IPS-NIHi7 (cell line): ENCODE data around the gene CES5A.
"Not testable (repeated sequence)": the region's sequence is repeated elsewhere in the genome, so short reads cannot be mapped to it uniquely, and the experiment has no call there.

Experiments used
- DNase-seq: peaks from one replicate; pipeline ENCODE4 v3.0.0; 2012; ENCODE audit warnings: mixed read lengths; ENCODE audit errors: extremely low spot score

The CES5A gene

GRCh38 chr16:55875273-55875672, at the start of gene CES5A:
Gene CES5A (minus strand): TSS chr16:55875373. CDS start chr16:55875221, 152 bp downstream.
- no peak for DNase-seq

DNA sequence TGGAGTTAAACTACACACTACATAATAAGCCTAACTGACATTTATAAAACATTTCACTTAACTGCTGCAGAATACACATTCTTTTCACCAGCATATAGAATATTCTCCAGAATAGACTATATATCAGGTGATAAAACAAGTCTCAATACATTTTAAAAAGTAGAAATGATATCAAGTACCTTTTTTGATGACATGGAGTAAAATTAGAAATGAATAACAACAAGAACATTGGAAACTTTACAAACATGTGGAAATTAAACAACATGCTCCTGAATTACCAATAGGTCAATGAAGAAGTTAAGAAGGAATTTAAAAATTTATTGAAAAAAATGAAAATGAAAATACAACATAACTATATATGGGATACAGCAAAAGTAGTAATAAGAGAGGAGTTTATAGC, 47.5 kb upstream of the CES5A start:
- no peak for DNase-seq

DNA sequence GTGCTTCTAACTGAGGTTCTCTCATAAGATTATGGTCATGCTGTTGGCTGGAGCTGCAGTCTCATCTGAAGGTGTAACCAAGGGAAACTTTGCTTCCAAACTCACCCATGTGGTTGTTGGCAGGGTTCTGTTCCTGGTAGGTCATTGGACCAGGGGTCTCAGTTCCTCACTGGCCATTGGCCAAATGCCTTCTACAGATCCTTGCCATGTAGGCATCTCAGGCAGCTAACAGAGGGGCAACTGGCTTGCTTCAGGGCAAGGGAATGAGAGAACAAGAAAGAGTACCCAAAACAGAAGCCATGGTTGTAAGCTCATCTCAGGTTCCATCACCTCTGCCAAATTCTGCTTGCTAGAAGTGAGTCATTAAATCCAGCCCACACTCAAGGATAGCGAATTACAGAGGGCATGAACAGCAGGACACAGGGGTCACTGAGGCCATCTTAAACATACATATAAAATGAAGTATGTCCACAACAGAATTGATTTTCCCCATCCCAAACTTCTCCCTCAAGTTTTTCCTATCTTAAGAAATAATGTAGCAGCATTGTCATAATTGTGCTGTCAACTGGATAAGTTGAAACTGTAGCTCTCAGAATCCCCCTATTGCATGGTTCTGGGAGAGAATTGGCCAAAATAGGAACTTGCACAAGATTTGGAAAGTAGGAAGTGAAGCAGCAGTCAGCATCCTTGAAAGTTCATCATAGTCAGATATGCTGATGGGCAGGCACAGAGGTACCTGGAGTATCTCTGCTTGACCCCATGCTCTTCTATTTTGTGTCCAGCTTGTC, 42.4 kb upstream of the CES5A start:
- no peak for DNase-seq

- DNase-seq: no peak
Observed at GRCh38 chr16:55915096-55915827, 40.1 kb upstream of the CES5A start.

DNA sequence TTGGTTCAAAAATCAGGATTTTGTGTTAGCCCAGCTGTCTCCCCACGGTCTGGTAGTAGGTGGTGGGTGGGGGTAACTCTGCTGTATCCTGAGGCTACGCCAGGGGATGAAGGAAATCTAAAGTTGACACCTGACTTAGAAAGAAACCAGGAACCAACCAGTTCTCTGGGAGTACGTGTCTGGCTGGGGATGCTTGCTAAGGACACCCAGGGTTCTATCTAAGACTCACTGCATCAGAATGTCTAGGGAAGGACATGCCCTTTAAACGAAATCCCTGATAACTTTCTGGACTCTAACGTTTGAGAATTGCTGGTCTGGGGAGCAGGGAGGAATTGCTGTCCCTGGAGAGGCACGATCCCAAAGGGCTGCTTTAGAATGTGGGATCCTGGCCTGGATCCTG, 39.2 kb upstream of the CES5A start:
- DNase-seq: no peak

DNA sequence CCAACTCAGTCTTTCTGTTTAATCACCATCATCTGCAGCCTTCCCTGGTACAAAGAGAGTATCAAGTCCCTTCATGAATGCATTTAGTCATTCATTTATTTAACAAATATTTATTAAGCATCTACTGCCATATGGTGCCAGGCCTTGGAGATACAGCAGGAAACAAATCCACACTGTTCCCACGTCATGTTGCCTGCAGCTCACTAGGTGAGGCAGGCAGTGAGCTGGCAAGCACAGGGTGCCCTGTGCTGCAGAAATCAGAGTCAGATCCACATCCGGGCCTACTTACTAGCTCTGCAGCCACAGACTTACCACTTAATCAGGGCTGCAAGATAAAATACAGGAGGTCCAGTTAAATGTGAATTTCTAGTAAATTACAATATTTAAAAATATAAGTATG, 38.5 kb upstream of the CES5A start:
- no peak for DNase-seq

GRCh38 chr16:55913121-55913520, 37.9 kb upstream of the CES5A start:
- not testable (repeated sequence) for DNase-seq

- DNase-seq: no peak
Observed at GRCh38 chr16:55912022-55912421, 36.8 kb upstream of the CES5A start.

- DNase-seq: no peak
Observed at GRCh38 chr16:55911616-55912015, 36.4 kb upstream of the CES5A start.

DNA sequence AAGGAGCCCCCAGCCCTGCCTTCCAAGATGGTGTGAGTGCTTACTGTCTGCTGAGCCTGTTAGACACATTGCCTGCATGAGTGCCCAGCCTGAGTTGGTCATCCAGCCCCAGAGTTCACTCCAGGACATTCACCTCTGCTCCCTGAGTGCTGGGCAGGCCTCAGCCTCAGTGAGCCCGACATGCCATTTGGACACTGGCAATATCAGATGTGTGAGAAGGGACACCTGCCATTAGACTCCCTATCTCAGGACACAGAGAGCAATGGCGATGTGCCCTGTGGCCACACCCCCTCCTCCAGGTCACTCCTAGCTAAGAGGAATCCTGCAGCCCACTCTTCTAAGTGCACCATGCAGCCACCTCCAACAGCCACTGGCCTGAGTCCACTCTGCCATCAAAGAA, 34.7 kb upstream of the CES5A start:
- no peak for DNase-seq

DNA sequence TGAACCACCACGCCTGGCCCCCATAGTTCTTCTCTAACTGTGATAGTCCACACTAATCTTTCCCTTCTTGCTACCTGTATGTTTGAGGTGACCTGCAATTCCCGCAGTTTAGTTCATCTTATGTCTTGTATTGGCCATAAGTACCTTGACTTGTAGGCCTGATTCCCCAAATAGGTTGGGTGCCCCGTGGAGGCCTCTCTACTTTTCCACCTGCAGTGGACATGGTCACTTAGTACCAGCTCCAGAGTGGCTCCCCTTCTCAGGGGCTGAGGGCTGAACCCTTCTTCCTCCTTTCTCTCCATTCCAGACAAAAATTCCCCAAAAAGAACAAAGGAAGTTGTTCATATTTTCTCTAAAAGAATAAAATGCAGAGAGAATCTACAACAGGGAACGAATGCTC, 33.5 kb upstream of the CES5A start:
- no peak for DNase-seq

- DNase-seq: no peak
Observed at GRCh38 chr16:55907661-55908060, 32.5 kb upstream of the CES5A start.

DNA sequence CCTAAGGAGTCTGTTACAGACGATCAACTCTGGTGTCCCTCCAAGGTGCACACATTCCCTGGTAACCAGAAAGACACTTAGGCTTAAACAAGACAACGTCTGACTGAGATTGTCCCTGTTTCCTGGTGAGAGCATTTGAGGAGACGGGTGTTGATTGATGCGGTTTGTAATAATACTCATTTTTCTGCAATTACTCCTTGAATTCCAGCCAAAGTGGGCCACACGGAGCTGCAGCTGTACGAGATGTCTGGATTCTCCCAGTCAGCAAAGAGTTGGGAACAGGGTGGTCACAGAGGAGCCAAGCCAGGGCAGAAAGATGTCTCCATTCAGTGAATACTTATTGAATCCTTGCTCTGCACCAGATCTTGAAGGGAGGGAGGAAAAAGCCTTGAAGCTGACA, 30.9 kb upstream of the CES5A start:
- DNase-seq: no peak

GRCh38 chr16:55905651-55906050, 30.5 kb upstream of the CES5A start:
- DNase-seq: no peak

- no peak for DNase-seq
Observed at GRCh38 chr16:55901566-55902217, 26.5 kb upstream of the CES5A start.

DNA sequence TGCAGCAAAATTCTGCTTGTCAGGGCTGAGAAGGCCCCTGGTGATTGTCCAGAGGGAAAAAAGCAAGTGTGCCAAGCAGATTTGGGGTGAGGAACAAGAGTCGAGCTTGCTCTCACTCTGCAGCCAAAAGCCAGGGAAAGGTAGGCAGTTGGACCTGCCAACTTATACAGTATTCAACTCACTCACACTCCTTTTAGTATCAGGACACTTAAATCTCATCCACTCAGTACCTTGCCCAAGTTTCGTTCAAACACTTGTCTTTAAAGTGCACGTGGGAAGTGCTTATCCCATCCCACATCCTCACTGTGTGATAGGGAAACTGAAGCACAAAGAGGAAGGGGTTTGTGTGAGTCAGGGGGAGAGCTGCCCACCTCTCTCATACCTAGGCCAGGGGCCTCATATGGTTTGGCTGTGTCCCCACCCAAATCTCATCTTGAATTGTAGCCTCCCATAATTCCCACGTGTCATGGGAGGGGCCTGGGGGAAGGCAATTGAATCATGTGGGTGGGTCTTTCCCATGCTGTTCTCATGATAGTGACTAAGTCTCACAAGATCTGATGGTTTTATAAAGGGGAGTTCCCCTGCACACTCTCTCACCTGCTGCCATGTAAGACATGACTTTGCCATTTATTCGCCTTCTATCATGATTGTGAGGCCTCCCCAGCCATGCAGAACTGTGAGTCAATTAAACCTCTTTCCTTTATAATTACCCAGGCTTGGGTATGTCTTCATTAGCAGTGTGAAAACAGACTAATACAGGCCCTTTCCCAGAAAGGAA, 25.6 kb upstream of the CES5A start:
- DNase-seq: no peak

DNA sequence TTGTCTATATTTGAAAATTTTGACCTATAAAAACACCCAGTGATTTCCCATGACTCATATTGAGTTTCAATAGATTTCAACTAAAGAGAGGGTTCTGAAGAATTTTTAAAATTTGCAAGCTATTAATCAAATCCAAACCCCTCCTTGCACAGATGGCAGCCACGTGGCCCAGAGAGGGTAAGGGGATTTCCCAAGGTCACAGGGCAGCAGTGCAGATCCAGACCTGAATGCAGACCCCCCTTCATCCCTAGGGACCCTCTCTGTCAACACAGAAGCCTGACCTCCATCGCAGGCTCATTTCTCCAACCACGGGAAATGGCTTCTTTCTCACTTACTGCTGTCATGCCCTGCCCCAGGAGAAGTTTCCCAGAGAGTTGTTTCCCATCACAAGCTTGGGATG, 24.7 kb upstream of the CES5A start:
- DNase-seq: no peak

GRCh38 chr16:55898592-55898991, 23.4 kb upstream of the CES5A start:
- DNase-seq: no peak

DNA sequence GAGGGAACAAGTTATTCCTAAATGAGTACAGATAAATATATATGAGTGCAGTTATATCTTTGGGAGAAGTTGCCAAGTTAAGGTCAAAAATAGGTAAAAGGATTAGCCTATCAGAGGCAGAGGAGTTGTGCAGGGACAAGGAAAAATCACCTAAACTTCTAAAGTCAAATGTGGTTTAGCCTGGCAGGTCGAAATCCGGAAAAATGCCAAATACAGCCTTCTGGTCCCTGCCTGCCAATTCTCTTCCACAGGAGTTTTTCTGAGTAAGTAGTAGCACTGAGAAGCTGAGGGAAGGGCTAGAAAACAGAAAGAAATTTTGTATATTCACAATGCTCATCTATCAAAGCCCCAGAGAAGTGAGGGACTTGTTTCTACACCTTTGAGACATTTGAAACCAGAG, 17.6 kb upstream of the CES5A start:
- DNase-seq: no peak

GRCh38 chr16:55889518-55889917, 14.3 kb upstream of the CES5A start:
- DNase-seq: no peak

DNA sequence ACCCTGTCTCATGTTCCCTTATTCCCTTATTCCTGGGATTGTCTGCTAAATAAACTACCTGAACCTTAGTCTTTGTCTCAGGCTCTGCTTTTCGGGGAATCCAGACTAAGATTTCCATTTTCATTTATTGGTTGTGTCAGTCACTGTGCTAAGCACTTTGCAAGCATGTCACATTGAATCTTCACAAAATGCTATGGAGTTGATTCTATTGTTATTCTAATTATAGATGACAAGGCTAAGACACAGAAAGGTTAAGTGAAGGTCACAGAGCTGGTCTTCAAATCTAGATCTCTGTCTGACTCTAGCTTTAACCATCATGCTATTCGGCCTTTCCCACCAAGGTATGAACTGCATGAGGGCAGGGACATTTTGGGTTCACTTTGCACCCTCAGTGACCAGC, 13.4 kb upstream of the CES5A start:
- DNase-seq: no peak

- DNase-seq: no peak
Observed at GRCh38 chr16:55876854-55877253, 1.7 kb upstream of the CES5A start.
